GM19099 (cell line): ENCODE measurements around the gene SAMD14.

Experiments
- POLR2A ChIP-seq: IDR thresholded peaks from 3 replicates; pipeline ENCODE4 v1.6.1; 2011; ENCODE audit warnings: low read depth; ENCODE audit not compliant: insufficient read length; ENCODE audit errors: extremely low read depth

The SAMD14 gene

GRCh38 chr17:50076591-50077235, 53.2 kb downstream of the SAMD14 start:
- TF ChIP-seq POLR2A = no peak

- no peak for TF ChIP-seq POLR2A
Measured at GRCh38 chr17:50076221-50076590, 53.8 kb downstream of the SAMD14 start.

- no peak for TF ChIP-seq POLR2A
Measured at GRCh38 chr17:50075446-50076032, 54.4 kb downstream of the SAMD14 start.

GRCh38 chr17:50074227-50074626, 55.7 kb downstream of the SAMD14 start:
- TF ChIP-seq POLR2A = no peak

- TF ChIP-seq POLR2A = no peak
Measured at GRCh38 chr17:50072925-50073324, 57.0 kb downstream of the SAMD14 start.

GRCh38 chr17:50072130-50072529, 57.8 kb downstream of the SAMD14 start:
- TF ChIP-seq POLR2A = no peak

GRCh38 chr17:50071692-50072091, 58.3 kb downstream of the SAMD14 start:
- no peak for TF ChIP-seq POLR2A

- no peak for TF ChIP-seq POLR2A
Measured at GRCh38 chr17:50070908-50071680, 58.9 kb downstream of the SAMD14 start.

GRCh38 chr17:50067996-50068395, 62.0 kb downstream of the SAMD14 start:
- TF ChIP-seq POLR2A = no peak

- no peak for TF ChIP-seq POLR2A
Measured at GRCh38 chr17:50066995-50067394, 63.0 kb downstream of the SAMD14 start.

- TF ChIP-seq POLR2A = no peak
Measured at GRCh38 chr17:50065056-50065455, 64.9 kb downstream of the SAMD14 start.

GRCh38 chr17:50064253-50065001, 65.5 kb downstream of the SAMD14 start:
- TF ChIP-seq POLR2A = no peak

GRCh38 chr17:50063561-50064252, 66.3 kb downstream of the SAMD14 start:
- TF ChIP-seq POLR2A = no peak

- no peak for TF ChIP-seq POLR2A
Measured at GRCh38 chr17:50062293-50063243, 67.4 kb downstream of the SAMD14 start.
